HEK293 (cell line): ENCODE data around the gene NSUN4.

Experiments
- GLIS2 ChIP-seq: fragments of 450-650 bp; formaldehyde crosslinking; IDR thresholded peaks from 2 replicates; pipeline ENCODE4 v1.5.1; 2016; ENCODE audit warnings: missing biosample characterization, missing genetic modification characterization
- INSM2 ChIP-seq: fragments of 450-650 bp; formaldehyde crosslinking; IDR thresholded peaks from 2 replicates; pipeline ENCODE4 v1.5.1; 2016; ENCODE audit warnings: missing biosample characterization, missing genetic modification characterization
- KLF8 ChIP-seq: fragments of 450-650 bp; formaldehyde crosslinking; IDR thresholded peaks from 2 replicates; pipeline ENCODE4 v1.5.1; 2016; ENCODE audit warnings: missing biosample characterization, missing genetic modification characterization
- PATZ1 ChIP-seq: fragments of 450-650 bp; formaldehyde crosslinking; IDR thresholded peaks from 2 replicates; pipeline ENCODE4 v1.5.1; 2016; ENCODE audit warnings: missing biosample characterization, missing genetic modification characterization
- SP3 ChIP-seq: fragments of 450-650 bp; formaldehyde crosslinking; IDR thresholded peaks from 2 replicates; pipeline ENCODE4 v1.5.1; 2016; ENCODE audit warnings: missing biosample characterization, missing genetic modification characterization
- ZBTB17 ChIP-seq: fragments of 450-650 bp; formaldehyde crosslinking; IDR thresholded peaks from 2 replicates; pipeline ENCODE4 v1.5.1; 2016; ENCODE audit warnings: missing biosample characterization, missing genetic modification characterization
- ZBTB48 ChIP-seq: fragments of 450-650 bp; formaldehyde crosslinking; IDR thresholded peaks from 2 replicates; pipeline ENCODE4 v1.5.1; 2016; ENCODE audit warnings: missing biosample characterization, missing genetic modification characterization
- ZEB2 ChIP-seq: fragments of 450-650 bp; formaldehyde crosslinking; IDR thresholded peaks from 2 replicates; pipeline ENCODE4 v1.5.1; 2016; ENCODE audit warnings: missing biosample characterization, missing genetic modification characterization
- ZFP69B ChIP-seq: fragments of 450-650 bp; formaldehyde crosslinking; IDR thresholded peaks from 2 replicates; pipeline ENCODE4 v1.5.1; 2016; ENCODE audit warnings: missing biosample characterization, missing genetic modification characterization
- ZIC2 ChIP-seq: fragments of 450-650 bp; formaldehyde crosslinking; IDR thresholded peaks from 2 replicates; pipeline ENCODE4 v1.5.1; 2016; ENCODE audit warnings: missing biosample characterization, missing genetic modification characterization
- ZNF10 ChIP-seq: fragments of 450-650 bp; formaldehyde crosslinking; IDR thresholded peaks from 2 replicates; pipeline ENCODE4 v1.5.1; 2017; ENCODE audit warnings: missing biosample characterization, missing genetic modification characterization
- ZNF148 ChIP-seq: fragments of 450-650 bp; formaldehyde crosslinking; IDR thresholded peaks from 2 replicates; pipeline ENCODE4 v1.5.0; 2017; ENCODE audit warnings: missing biosample characterization, missing genetic modification characterization, borderline replicate concordance
- ZNF157 ChIP-seq: fragments of 450-650 bp; formaldehyde crosslinking; IDR thresholded peaks from 2 replicates; pipeline ENCODE4 v1.5.1; 2016; ENCODE audit warnings: missing biosample characterization, missing genetic modification characterization
- ZNF2 ChIP-seq: fragments of 450-650 bp; formaldehyde crosslinking; IDR thresholded peaks from 2 replicates; pipeline ENCODE4 v1.5.1; 2016; ENCODE audit warnings: missing biosample characterization, missing genetic modification characterization
- ZNF223 ChIP-seq: fragments of 450-650 bp; formaldehyde crosslinking; IDR thresholded peaks from 2 replicates; pipeline ENCODE4 v1.5.1; 2016; ENCODE audit warnings: missing biosample characterization, missing genetic modification characterization
- ZNF26 ChIP-seq: fragments of 450-650 bp; formaldehyde crosslinking; IDR thresholded peaks from 2 replicates; pipeline ENCODE4 v1.5.1; 2016; ENCODE audit warnings: missing biosample characterization, missing genetic modification characterization
- ZNF341 ChIP-seq: fragments of 450-650 bp; formaldehyde crosslinking; IDR thresholded peaks from 2 replicates; pipeline ENCODE4; 2016; ENCODE audit warnings: low read depth, missing biosample characterization, missing genetic modification characterization
- ZNF362 ChIP-seq: fragments of 450-650 bp; formaldehyde crosslinking; IDR thresholded peaks from 2 replicates; pipeline ENCODE4 v1.5.1; 2016; ENCODE audit warnings: missing biosample characterization, missing genetic modification characterization
- ZNF449 ChIP-seq: fragments of 450-650 bp; formaldehyde crosslinking; IDR thresholded peaks from 2 replicates; pipeline ENCODE4 v1.5.1; 2017; ENCODE audit warnings: missing biosample characterization, mild to moderate bottlenecking, missing genetic modification characterization, moderate library complexity
- ZNF558 ChIP-seq: fragments of 450-650 bp; formaldehyde crosslinking; IDR thresholded peaks from 2 replicates; pipeline ENCODE4 v1.5.1; 2016; ENCODE audit warnings: missing biosample characterization, missing genetic modification characterization
- ZNF600 ChIP-seq: fragments of 450-650 bp; formaldehyde crosslinking; IDR thresholded peaks from 2 replicates; pipeline ENCODE4 v1.5.1; 2016; ENCODE audit warnings: missing biosample characterization, missing genetic modification characterization
- ZNF658 ChIP-seq: fragments of 450-650 bp; formaldehyde crosslinking; IDR thresholded peaks from 2 replicates; pipeline ENCODE4; 2016; ENCODE audit warnings: missing biosample characterization, missing genetic modification characterization
- ZNF692 ChIP-seq: fragments of 450-650 bp; formaldehyde crosslinking; IDR thresholded peaks from 2 replicates; pipeline ENCODE4 v1.5.1; 2016; ENCODE audit warnings: missing biosample characterization, missing genetic modification characterization
- ZSCAN18 ChIP-seq: fragments of 450-650 bp; formaldehyde crosslinking; IDR thresholded peaks from 2 replicates; pipeline ENCODE4 v1.5.1; 2016; ENCODE audit warnings: missing biosample characterization, missing genetic modification characterization

Gene NSUN4

GRCh38 chr1:46401964-46402626, 61.5 kb downstream of the NSUN4 start (continued):
- TF ChIP-seq ZSCAN18 (tag by site-specific recombination): peak; percentile 36; the same call in 1 of the 2 replicates
- peak; percentile 43; the same call in 1 of the 2 replicates for TF ChIP-seq ZNF600 (tag by site-specific recombination)
- peak; percentile 94 for TF ChIP-seq ZBTB48 (tag by site-specific recombination)
- TF ChIP-seq ZEB2: 0 out of 2 replicates have a peak, but pooled peaks have one; percentile 29
- TF ChIP-seq ZNF341 (tag by site-specific recombination): peak; percentile 61
- no peak for TF ChIP-seq ZNF26 (tag by site-specific recombination)
- peak; percentile 14; the same call in 1 of the 2 replicates for TF ChIP-seq ZNF449 (tag by site-specific recombination)
- TF ChIP-seq INSM2 (tag by site-specific recombination): peak; percentile 28; the same call in 1 of the 2 replicates
- peak; percentile 87 for TF ChIP-seq GLIS2 (tag by site-specific recombination)
- peak; percentile 83 for TF ChIP-seq PATZ1
- TF ChIP-seq ZNF148: no peak
- peak; percentile 90 for TF ChIP-seq ZNF2 (tag by site-specific recombination)
- TF ChIP-seq ZNF157 (tag by site-specific recombination): no peak
- peak; percentile 96 for TF ChIP-seq ZFP69B
- TF ChIP-seq ZNF10 (tag by site-specific recombination): 0 out of 2 replicates have a peak, but pooled peaks have one; percentile 25
- no peak for TF ChIP-seq ZNF223 (tag by site-specific recombination)
- no peak; the same call in 1 of the 2 replicates for TF ChIP-seq ZNF558 (tag by site-specific recombination)
- TF ChIP-seq SP3: peak; percentile 85
- TF ChIP-seq ZIC2 (tag by site-specific recombination): peak; percentile 64; the same call in 1 of the 2 replicates
- peak; percentile 58; the same call in 1 of the 2 replicates for TF ChIP-seq KLF8 (tag by site-specific recombination)
- TF ChIP-seq ZNF692 (tag by site-specific recombination): peak; percentile 98
- TF ChIP-seq ZNF658 (tag by site-specific recombination): no peak
- peak; percentile 92 for TF ChIP-seq ZNF362 (tag by site-specific recombination)
- TF ChIP-seq ZBTB17 (tag by site-specific recombination): peak; percentile 97
